Stimulated activated CD4-positive, alpha-beta T cell treated with anti-CD3 and anti-CD28 coated beads, Interleukin-12 subunit alpha, Interleukin-12 subunit beta, amount 100 ng/mL, for 24 hours (primary cell): ENCODE results near the gene HOXB6.

ENCODE experiments used
- DNase-seq, 2 experiments: peaks; one replicate each; pipeline ENCODE4 v3.0.0-alpha.2; 2020; ENCODE audit warnings: low read depth in 2 of 2

Gene HOXB6

DNA sequence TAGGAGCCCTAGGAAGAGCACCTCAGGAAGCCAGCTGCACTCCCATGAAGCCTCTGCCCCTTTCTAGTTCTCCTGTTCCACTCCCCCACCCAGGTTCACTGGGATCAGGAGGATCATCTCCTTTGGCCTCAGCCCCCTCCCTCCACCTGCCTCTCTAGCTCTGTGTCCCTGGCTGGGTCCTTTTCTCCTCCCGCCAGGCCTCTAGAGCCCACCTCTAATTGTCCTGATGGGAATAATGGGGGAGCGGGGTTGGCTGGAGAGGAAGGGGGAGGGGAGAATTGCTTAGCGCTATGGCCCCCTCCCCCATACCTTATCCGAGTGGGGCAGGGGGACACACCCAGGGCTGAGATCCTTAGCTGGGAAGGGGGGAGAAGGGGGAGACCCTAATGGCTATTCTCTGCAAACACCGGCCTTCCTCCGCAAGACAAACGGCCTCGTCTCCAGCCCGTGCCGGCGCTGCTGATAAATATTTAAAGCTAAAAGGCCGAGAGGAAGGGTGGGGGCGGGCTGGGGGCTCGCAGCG lies 5.0 kb upstream of the HOXB6 start:
- no peak for DNase-seq

DNA sequence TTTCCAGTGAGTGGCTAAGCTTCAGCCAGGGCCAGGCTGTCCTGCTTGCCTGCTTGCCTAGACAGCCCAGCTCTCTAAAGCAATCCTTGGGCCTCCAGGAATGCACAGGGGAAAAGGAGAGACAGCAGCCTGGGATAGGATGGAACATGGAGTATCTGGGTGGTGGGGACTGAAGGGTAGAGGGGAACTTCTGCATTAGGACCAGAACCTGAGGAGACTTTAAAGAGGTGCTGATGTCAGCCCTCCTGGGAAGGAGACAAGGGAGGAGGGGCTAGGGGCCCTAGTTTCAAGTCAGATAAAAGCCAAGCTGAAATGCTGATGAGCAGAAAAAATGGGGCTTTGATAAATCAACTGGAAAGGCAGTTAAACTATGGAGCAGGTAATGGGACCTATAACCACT lies 4.2 kb upstream of the HOXB6 start:
- DNase-seq: no peak

DNA sequence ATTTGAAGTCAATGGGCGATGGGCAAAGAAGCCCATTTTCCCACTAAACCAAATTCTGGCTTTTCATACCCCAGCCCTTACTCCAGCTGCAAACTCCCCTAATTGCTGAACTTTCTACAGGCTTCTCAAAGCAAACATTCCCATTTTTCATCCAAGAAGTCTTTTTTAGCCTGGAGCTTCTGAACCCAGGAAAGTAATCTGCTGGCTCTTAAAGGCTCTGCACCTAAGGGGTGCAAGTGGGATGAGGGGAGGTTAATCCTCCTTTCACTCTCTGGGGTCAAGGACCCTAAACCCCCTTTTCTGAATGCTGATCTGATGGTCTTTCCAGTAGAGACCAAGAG lies 3.7 kb upstream of the HOXB6 start:
- no peak for DNase-seq

DNA sequence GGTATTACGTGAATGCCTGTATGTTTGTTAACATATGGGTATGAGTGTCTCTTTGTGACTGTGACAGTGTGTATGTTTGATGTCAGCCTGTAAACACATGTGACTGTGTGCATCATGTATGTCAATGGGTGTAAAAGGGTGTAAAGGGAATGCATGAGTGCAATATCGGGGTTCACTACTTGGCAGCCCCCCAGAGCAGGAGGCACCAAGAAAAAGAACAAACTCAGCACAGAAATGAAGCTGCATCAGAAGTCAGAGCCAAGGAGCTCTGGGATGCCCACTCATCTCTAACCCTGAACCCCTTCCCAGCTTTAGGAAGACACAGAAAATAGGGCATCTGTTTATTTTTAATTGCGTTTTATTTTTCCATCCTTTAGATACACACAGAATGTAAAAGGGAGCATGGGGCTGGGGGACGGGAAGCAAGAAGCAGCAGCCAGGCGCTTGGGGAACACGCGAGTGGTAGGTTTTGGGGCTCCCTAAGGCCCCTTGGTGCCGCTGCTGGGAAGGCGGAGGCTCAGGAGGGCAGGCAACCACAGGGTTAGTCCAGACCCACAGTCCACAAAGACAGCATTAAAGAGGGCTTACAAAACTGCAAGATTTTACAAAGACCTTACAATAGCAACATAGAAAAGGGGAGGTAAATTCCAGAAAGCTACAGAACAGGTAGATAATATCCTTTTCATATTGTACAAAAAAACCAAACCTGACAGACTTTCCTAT lies 2.3 kb upstream of the HOXB6 start:
- DNase-seq: no peak

DNA sequence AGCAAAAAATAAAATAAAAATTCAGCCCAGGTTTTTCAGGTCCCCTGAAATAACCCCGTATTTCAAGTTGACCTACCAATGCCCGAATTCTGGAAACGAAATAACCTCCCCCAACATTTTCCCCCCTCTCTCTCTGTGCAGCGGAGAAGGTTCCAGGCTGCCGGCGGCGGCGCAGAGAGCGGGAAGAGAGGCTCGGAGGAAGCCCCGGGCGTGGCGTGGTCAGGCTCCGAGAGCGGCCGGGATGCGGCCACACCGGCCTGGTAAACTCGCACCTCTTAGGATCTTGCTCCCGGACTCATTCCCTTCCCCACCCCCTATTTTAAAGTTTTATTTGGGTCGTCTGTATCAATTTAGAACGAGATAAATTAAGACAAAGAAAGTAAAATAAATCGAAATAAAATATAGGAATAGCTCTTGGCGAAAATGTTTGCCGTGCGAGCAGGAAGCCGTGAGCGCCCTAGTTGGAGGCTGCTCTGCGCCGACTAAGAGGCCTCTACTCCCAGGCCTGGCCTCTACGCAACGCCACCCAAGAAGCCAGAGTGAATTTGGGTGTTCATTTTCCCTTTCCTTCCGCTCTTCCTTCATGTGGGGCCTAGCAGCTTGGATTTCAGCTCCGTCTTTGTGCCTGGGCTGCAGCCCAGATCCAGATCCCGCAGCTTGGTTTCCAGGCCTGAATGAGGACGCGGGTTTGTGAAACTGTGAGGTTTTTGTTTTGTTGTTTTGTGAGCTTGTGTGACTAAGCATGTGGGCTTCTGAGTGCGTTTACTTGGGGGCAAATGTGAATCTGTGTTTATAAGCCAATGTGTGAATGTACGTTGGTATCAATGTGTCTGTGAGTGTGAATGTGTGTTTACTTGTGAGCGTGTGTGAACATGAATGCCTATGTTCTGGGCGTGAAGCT lies 1.5 kb upstream of the HOXB6 start:
- no peak for DNase-seq

DNA sequence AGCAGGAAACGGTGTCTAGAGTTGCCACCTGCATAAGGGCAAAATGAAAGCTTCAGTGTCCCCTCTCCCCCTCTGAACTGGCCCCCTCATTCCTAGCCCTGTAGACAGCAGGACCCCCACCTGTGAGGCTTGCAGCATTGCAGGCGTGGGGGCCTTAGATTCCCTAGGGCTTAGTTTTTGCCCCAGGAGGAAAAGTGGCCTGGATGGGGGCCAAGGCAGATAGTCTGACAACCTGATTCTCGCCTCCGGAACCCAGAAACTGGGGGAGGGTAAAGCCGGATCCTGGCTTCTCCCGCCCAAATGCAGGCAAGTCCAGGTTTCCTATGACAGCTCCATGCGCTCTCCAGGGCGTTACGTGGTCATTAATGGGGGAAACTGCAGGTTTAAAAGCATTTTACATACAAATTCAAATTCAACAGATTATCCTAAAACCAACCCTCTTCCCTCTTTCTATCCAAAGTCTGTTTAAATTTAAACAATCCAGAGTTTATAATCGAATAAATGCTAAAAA lies 678 bp upstream of the HOXB6 start:
- no peak for DNase-seq

DNA sequence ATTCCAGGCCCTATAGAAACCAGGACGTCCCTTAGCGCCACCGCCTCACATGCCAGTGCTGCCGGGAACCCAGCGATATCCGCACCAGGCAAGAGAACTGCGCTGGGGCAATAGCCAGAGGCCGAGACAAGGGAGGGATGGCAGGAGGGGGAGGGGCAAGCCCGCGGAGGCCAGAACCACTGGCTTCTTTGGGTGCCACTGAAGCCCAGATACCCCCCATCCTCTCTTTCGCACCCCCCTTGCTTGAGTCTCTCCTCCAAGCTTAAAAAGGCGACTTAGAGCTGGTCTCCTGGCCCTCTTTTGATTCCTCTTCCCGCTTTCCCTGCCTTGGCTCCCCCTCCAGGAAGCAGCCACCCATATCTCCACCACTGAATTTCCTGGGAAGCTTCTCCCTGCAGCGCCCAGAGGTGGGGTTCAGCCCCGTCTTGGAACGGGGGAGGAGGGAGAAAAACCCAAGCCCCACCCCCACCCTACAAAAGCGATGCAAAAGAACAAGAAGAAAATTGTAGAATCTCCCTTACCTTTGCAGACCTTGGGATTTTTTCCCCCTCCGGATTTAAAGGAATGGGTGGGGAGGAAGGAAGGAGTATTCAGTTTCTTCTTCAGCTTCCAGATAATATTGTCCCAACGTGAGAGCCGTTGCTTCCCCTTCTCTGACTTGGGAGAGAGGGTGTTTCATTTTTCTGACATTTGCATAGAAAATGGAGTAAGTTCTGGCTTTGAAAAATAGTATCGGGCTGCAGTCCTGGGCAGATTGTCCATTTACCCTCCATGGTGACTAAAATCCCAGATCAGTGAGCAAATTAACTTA lies 622 bp downstream of the HOXB6 start:
- DNase-seq: no peak

DNA sequence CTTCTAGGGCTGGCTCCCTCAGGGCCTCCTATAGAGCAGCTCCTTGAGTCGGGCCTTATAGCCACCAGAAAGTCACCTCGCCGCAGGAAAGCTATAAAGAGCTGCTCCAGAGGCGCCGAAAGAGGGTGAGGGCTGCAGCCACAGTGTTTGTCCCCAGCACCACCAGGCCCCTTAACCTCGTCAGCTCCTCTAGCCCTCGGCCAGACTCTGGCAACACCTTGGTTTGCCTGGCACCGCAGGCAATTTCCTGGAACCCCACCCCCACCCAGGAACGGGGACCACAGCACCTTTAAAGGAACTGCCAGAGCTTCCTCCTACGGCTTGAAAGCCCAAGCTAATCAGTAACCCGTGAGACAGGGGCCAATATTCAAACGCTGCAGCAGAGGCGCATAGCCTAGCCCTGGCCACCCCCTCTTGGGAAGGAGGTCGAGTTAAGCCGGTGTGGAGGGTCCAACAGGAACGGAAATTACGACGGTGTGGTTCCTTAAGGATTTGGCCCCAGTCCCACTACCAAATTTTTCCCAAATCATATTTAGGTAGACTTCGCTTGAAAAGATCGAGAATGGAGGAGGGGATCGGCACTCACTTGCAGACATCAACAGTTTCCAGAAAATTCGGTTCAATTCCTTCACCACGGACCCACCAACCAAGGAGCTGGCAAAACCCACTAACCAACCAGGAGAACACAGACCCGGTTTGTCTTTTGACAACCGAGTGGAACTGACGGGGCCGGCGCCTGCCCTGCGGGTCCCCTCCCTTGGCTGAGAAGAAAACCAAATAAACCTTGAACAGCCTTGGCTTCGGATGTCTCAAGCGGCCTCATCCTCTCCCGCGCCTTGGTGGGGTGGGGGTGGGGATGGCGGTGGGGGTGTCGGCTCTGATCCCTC lies 3.0 kb downstream of the HOXB6 start:
- no peak for DNase-seq

DNA sequence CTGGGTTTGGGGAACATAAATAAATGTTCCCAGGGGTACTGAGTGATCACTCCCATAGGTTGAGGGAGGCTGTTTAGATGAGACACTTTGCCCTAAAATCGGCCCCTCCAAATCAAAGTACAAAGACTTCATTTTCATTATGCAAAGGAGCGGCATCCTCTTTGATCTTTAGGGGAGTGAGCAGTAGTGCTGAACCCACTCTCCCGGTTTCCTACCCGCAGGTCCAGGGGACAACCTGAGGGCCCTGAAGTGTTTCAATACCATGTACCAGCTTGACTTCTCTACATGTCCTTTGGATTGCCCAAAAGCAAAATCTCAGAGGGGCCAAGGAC lies 3.6 kb downstream of the HOXB6 start:
- no peak for DNase-seq

DNA sequence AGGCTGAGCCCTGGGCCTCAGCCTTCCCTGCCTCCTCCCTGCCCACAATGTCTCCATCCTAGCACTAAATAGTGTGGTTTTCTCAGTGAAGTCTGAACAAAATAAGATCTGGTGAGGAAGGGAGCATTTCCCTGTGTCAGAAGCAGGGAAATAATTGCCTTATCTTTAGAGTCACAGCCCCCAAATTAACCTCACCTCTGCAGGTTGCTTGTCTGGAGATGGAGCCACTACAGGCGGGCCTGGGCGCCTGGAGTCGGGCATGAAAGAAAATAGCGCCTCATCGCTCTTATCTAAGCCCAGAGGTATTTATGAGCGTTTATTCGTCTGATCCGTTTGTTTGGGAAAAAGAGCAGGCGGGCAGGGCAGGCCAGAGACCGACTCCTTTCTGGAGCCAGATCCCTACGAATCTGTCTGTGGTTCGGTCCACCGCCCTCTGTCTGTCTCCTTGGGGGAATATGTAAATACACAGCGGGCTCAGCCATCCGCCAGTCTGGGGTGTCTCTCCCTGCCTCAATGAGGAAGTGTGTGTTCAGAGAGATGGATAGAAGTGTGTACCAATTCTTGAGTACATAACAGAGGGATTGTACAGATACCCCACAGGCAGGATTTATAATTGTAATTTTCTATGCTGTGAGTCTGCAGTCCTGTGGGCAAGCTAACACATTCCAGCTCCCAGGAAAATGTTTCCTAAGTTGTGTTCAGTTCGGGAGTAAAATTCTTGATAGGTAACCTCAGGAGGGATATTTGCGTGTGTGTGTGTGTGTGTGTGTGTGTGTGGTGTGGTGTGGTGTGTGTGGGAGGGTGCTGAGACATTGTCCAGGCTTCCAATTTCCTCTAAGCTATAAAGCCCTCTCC lies 4.3 kb downstream of the HOXB6 start:
- DNase-seq: no peak

DNA sequence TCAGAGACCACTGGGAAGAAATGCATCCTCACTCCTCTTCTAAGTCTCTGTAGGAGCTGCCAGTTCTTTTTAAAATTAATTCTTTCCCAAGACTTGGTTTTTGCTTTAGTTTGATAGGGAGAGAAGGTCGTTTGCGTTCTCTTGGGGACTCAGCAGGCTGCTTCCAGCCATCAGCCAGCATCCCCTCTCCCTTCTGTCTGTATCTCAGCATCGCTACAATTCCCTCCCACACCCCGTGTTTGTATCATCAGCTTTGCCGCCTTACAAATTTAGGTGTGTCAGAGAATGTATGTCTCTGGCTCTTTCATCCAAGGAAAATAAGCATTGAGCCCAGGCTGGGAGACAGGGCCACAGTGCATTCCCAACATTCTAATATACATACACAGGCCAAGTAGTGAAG lies 5.4 kb downstream of the HOXB6 start:
- DNase-seq: no peak

DNA sequence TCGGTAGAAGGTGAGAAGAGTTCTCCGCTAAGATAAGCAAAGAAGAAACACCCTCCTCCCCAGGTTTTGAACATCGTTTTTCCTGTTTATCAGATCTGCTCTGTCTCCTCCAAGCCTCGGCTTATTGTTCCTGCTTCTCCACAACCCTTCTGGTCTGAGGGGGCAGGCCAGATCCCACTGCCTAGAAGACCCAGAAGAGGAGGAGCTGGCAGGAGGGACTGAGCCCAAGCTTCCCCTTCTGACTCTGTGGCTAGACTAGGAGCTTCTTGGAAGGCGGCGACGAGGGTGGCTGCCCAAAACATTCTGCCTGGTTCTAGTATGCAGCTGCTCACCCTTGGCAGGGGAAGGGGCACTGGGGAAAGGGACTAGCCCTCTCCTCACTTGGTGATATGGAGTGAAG lies 6.0 kb downstream of the HOXB6 start:
- DNase-seq: no peak

DNA sequence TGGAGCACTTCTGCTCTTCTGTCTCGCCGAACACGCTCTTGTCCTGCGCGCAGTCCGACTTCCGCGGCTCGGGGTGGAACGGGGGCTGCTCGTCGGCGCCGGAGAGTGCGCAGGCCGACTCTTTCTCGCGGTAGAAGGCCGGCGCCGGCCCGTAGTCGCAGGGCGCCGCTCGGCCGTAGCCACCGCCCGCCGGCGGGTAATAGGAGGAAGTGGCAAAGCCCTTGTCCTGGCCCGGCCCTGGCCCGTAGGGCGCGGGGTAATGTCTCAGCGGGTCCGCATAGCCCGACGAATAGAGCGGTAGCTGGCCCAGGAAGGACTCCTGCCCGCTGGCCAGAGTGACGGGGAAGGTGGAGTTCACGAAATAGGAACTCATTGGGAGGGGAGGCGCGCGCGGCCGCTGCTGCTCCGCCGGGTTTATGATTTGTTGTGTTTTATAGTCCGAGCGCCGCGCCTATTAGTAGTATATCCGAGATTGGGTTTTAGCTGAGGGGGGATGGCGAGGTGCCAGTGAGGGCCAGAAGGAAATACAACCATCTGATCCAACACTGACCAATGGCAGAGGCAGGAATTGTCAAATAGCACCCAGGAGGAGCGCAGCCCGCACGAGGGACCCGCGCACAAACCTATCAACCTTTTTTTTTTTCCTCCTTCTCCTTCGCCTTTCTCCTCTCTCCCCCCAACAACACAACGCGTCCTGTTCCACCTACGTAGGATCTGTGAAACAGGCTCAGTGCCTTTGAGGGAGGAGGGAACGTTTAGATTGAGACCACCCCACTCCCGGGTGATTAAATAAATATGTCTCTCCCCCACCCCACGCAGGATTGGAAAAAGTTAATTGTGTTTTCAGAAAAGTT lies 6.8 kb downstream of the HOXB6 start:
- DNase-seq: no peak

DNA sequence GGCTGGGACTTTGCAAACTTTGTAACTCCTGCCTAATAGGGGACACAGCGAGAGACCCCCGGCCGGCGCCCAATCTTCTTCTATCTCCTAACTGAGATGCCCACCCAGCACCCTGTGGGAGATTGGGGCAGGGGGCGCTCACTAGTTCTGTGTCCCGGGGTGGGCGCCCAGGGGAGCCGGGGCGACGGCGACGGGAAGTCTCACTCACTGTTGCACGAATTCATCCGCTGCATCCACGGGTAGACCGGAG lies 7.3 kb downstream of the HOXB6 start:
- no peak for DNase-seq

DNA sequence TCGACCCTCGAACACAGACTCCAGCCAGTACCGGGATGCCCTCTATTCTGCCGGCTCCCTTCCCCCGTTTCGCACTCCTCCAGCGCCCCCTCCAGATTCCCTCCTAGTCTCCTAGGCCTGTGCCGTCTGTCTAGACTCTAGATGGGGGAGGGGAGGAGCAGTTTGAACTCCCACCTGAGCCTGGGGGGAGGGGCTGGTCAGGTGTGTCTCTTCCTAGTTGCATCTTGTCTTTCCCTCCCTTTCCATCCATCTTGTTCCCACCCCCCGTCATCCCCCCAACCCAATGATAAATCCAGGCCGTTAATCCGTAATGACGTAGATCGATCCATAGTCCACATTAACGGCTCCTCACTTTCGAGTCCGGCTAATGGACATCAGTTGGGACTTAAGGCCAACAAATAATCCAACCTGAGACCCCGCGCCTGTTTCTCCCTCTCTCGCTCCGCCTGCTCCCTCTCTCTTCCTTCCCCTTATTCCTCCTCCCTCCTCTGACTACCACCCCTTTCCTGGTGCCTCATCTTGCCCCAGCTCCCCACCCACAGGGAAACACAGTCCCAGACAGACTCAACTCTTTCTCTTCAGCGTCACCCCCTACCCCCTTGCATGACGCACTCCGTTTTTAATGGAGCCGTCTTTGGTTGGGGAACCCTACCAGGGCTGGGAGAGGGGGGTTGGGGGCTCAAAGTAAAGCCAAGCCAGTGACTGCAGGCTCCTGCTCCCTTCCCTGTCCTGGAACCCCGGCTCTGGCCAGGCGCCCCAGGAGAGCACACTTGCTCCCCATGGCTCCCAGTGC lies 7.9 kb downstream of the HOXB6 start:
- no peak for DNase-seq

DNA sequence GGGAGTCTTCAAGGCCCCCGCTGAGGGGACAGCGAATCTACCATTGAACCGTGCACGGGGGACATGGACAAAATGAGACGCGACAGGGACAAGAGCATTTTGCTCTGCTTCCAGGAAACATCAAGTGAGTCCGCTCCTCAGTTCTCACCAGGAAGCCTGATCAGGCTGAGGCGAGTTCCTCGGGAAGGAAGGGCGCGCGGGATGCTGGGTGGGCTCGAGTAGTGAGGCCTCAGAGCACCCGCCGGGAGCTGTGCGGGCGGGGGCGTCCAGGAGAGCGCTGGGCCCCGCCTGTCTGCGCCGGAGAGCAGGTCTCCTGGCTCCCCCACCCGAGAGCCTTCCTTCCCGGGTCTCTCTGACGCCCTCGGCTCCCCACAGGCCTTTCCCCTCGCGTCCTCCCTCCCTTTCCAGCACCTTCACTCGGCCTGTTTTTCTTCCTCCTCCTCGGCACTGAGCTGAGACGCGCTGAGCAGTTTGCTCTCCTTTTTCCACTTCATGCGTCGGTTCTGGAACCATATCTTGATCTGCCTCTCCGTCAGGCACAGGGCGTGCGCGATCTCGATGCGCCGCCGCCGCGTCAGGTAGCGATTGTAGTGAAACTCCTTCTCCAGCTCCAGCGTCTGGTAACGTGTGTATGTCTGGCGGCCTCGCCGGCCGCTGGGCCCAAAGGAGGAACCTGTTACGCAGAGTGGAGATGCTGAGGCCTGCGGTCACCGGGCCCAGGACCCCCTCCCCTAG lies 8.6 kb downstream of the HOXB6 start:
- no peak for DNase-seq

DNA sequence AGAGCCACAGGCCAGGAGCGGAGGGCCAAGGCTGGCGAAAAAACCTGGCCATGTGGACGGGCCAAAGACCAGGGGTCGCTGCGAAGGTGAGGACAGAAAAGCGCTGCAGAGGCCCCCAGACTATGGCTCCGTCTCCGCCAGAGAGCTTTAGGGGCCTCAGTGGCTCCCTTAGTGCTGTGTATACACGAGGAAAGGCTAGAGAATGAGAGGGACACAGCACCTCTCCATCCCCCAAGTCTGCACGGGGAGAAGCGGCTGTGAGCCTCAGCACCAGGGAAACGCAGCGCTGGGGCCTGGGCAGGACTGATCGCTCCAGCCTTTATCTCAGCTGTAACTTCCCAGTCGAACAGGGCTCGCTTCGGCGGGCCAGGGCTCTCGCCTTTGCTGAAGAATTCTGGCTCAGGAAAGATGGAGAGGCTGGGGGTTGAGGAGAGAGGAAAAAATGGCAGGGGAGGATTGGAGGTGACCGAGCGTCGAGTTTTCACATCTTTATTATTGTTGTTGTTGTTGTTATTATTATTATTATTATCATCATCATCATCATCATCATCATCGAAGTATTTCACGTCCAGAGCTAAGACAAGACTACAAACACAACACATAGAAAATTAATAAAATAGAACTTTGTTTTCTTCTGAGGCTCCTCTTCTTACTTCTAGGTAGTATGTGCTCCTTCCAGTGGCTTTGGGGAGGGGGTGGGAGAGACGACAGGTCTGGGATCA lies 9.3 kb downstream of the HOXB6 start:
- no peak for DNase-seq
